Transverse colon (tissue), 4 donors: Measurements from ENCODE around the gene OR4C11. TPM values are rescaled to one million over a fixed set of nuclear protein-coding genes. Genes with fewer than 3 reads are reported as not detected.

ENCODE experiments used
- DNase-seq: peaks from one replicate; pipeline ENCODE4 v3.0.0-alpha.2; 2019
- H3K27ac ChIP-seq, 4 donors: fragments of 200-600 bp; sonication (generic); 2 replicates each; pipeline ENCODE4 v1.5.1; 2016 to 2018; ENCODE audit warnings: inconsistent platforms in 4 of 4
- H3K27me3 ChIP-seq: fragments of 200-600 bp; sonication (generic); 2 replicates; pipeline ENCODE4 v1.5.1; 2017; ENCODE audit warnings: inconsistent platforms
- H3K36me3 ChIP-seq, 4 donors: fragments of 200-600 bp; sonication (generic); 2 replicates each; pipeline ENCODE4 v1.5.1; 2017 to 2019; ENCODE audit warnings: inconsistent platforms in 4 of 4
- H3K4me1 ChIP-seq, 4 donors: fragments of 200-600 bp; sonication (generic); 2 replicates each; pipeline ENCODE4 v1.5.1; 2017 to 2020; ENCODE audit warnings: inconsistent platforms in 4 of 4
- H3K4me3 ChIP-seq, 4 donors: fragments of 200-600 bp; sonication (generic); 1 replicate in 1 of 4; 2 replicates in 3 of 4; pipeline versions ENCODE4 v1.5.1 to v1.6.1; 2017 to 2019; ENCODE audit warnings: inconsistent platforms in 4 of 4
- H3K9me3 ChIP-seq, 2 donors: fragments of 200-600 bp; sonication (generic); 2 replicates each; pipeline ENCODE4 v1.5.1; 2017 to 2019; ENCODE audit warnings: inconsistent platforms in 2 of 2
- EP300 ChIP-seq: sonication (generic); formaldehyde crosslinking; IDR thresholded peaks from one replicate; pipeline ENCODE4 v1.6.1; 2017; ENCODE audit warnings: antibody characterized with exemption, low read depth
- POLR2A ChIP-seq: fragments of 450-650 bp; IDR thresholded peaks from one replicate; pipeline ENCODE4 v1.6.1; 2016; ENCODE audit warnings: antibody characterized with exemption, mild to moderate bottlenecking, moderate library complexity
- POLR2AphosphoS5 ChIP-seq, 3 donors: sonication (generic); formaldehyde crosslinking; IDR thresholded peaks; one replicate each; pipeline ENCODE4 v1.6.1; 2016; ENCODE audit warnings: antibody characterized with exemption in 3 of 3
- WGBS, 2 donors: methylation state at CpG; one replicate each; pipeline ENCODE4 v1.1.5; 2018; ENCODE audit warnings: low coverage in 1 of 2; 5-methylcytosine and 5-hydroxymethylcytosine counted together
- in situ Hi-C, 4 donors: fragments of 200-750 bp; cut with MboI; loops; one replicate each; pipeline versions ENCODE4 v1.15.0 to v1.15.1; 2017; ENCODE audit warnings: low sequenced_read_pairs in 3 of 4, low pct_ligation_motif_present in 1 of 4, low pct_unique_long_range_greater_than_20kb in 1 of 4
- intact Hi-C: fragments of 100-400 bp; cut with DNase I; formaldehyde crosslinking; loops from one replicate; pipeline ENCODE4 v1.15.1; 2023; ENCODE audit warnings: low total_unique reads
- total RNA-seq, 4 donors: library from RNA; depleted of rRNA; stranded (reverse); fragments of >200 nt; gene quantifications; one replicate each; pipeline ENCODE4 v1.1.0, GENCODE V29; 2016
- TF ChIP-seq, protein P1 (sequence below), 5 experiments: fragments of 200-600 bp in 3 of 5; fragments of 450-650 bp in 2 of 5; sonication (generic) in 3 of 5; IDR thresholded peaks; 1 replicate in 2 of 5; 2 replicates in 3 of 5; pipeline ENCODE4 v1.5.1; 2016 to 2017; ENCODE audit warnings: antibody characterized with exemption in 5 of 5, inconsistent platforms in 3 of 5, mild to moderate bottlenecking in 2 of 5, moderate library complexity in 1 of 5

Gene OR4C11
- total RNA-seq, 4 donors from 2014 or later, result not detected

DNA sequence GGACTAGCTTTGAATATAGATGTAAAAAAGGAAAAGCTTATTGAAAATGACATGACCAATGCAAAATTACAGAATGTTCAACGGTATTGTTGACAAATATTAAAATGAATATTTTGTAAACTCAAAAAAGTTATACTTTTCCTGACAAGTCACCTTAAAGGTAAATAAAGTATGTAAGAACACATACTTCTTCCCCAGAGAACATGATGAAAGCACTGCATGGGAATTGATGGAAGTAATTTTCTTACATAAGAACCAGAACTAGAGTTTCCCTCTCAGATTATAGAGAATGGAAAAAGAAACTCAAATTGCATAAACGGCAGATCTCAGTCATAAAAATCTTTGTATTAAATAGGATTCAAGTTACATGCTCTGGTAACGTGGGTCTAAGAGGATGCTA is 27.4 kb upstream of the OR4C11 start, which contains the start of gene OR4P4:
Gene OR4P4, plus strand, starts transcription at position 301 of the 400 bp plus-strand sequence.
- no peaks in the 10 kb centered on the region for H3K9me3 ChIP-seq
- TF ChIP-seq EP300, result no peak
- no peak for TF ChIP-seq POLR2AphosphoS5 (IDR thresholded peaks at IDR 0.05)
- TF ChIP-seq, protein P1, sequence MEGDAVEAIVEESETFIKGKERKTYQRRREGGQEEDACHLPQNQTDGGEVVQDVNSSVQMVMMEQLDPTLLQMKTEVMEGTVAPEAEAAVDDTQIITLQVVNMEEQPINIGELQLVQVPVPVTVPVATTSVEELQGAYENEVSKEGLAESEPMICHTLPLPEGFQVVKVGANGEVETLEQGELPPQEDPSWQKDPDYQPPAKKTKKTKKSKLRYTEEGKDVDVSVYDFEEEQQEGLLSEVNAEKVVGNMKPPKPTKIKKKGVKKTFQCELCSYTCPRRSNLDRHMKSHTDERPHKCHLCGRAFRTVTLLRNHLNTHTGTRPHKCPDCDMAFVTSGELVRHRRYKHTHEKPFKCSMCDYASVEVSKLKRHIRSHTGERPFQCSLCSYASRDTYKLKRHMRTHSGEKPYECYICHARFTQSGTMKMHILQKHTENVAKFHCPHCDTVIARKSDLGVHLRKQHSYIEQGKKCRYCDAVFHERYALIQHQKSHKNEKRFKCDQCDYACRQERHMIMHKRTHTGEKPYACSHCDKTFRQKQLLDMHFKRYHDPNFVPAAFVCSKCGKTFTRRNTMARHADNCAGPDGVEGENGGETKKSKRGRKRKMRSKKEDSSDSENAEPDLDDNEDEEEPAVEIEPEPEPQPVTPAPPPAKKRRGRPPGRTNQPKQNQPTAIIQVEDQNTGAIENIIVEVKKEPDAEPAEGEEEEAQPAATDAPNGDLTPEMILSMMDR (IDR thresholded peaks at IDR 0.05), result no peak
- no peak for TF ChIP-seq POLR2A
- no peaks in the 10 kb centered on the region for H3K27me3 ChIP-seq
- H3K27ac ChIP-seq, result no peak within 1 kb of the TSS
- no peaks in the 10 kb centered on the region for H3K4me1 ChIP-seq
- DNase-seq, result no peak
- in situ Hi-C loops (no loop called here), intact Hi-C loops (no loop called here)
- 49 to 54% methylated on average over 3 of the region's 3 CpGs for WGBS, 2 donors
- no peak within 1 kb of the TSS for H3K4me3 ChIP-seq
- no peaks in the 10 kb centered on the region for H3K36me3 ChIP-seq

DNA sequence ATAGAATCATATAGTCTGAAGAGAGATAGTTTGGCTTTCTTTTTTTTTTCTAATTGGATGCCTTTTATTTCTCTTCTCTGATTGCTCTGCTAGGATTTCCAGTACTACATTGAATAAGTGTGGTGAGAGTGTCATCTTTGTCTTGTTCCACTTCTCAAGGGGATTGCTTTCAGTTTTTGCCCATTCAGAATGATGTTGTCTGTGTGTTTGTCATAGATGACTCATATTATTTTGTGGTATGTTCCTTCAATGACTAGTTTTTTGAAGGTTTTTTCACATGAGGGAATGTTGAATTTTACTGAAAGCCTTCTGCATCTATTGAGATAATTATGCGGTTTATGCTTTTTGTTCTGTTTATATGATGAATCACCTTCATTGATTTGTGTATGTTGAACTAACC is 17.1 kb upstream of the OR4C11 start:
- TF ChIP-seq POLR2AphosphoS5 (IDR thresholded peaks at IDR 0.05) (no peak), EP300 (no peak), POLR2A (no peak)
- TF ChIP-seq, protein P1 (IDR thresholded peaks at IDR 0.05), result no peak
- Histone ChIP-seq H3K4me1 (no peaks in the 10 kb centered on the region), H3K9me3 (peaks cover 0 to 7% of the 10 kb centered on the region in 2 donors), H3K4me3 (no peak overlapping the region), H3K36me3 (no peaks in the 10 kb centered on the region), H3K27ac (no peak overlapping the region), H3K27me3 (no peaks in the 10 kb centered on the region)
- in situ Hi-C loops (no loop called here), intact Hi-C loops (no loop called here)
- no peak for DNase-seq
- 80 to 82% methylated on average over 1 of the region's 1 CpG for WGBS, 2 donors

GRCh38 chr11:55572548-55572947 is 34.9 kb downstream of the OR4C11 start:
- intact Hi-C loops (no loop called here), in situ Hi-C loops (loop anchor here in 2 of 4 donors (25.0 kb wide), 2 partner anchors 90 to 135 kb away; partner anchors contain the start of gene OR4C6 (in 1 of the 2))
- TF ChIP-seq EP300 (no peak), POLR2AphosphoS5 (IDR thresholded peaks at IDR 0.05) (no peak), POLR2A (no peak)
- TF ChIP-seq, protein P1 (IDR thresholded peaks at IDR 0.05), result no peak
- Histone ChIP-seq H3K4me3 (no peak overlapping the region), H3K27ac (no peak overlapping the region), H3K36me3 (no peaks in the 10 kb centered on the region), H3K27me3 (no peaks in the 10 kb centered on the region), H3K9me3 (peaks cover 2 to 6% of the 10 kb centered on the region in 2 donors), H3K4me1 (no peaks in the 10 kb centered on the region)
- WGBS, 2 donors, result 41% methylated on average over 1 of the region's 1 CpG; no CpG with 5 or more reads in 1 of the 2 donors
- no peak for DNase-seq

- no peak for DNase-seq
- no peak within 1 kb of the TSS for H3K4me3 ChIP-seq
- no peaks in the 10 kb centered on the region for H3K27me3 ChIP-seq
- TF ChIP-seq POLR2AphosphoS5 (IDR thresholded peaks at IDR 0.05) (no peak), POLR2A (no peak), EP300 (no peak)
- TF ChIP-seq, protein P1 (IDR thresholded peaks at IDR 0.05), result no peak
- no peak within 1 kb of the TSS for H3K27ac ChIP-seq
- no peaks in the 10 kb centered on the region for H3K4me1 ChIP-seq
- in situ Hi-C loops (loop anchor here in 2 of 4 donors (25.0 kb wide), 2 partner anchors 90 to 135 kb away; partner anchors contain the start of gene OR4C6 (in 1 of the 2)), intact Hi-C loops (no loop called here)
- no peaks in the 10 kb centered on the region for H3K36me3 ChIP-seq
- WGBS, 2 donors, result 68 to 73% methylated on average over 3 of the region's 3 CpGs
- peaks cover 0 to 6% of the 10 kb centered on the region in 2 donors for H3K9me3 ChIP-seq
These were observed 35.6 kb downstream of the OR4C11 start, which contains the start of gene OR4C16 for GRCh38 chr11:55571828-55572227. OR4C16 (plus strand) TSS chr11:55572128; CDS start chr11:55572128, 0 bp downstream.
